H1 (cell line): ENCODE measurements around the gene LCA5L. TPM values are rescaled to one million over a fixed set of nuclear protein-coding genes. Genes with fewer than 3 reads are reported as not detected.

Source experiments
- CTCF ChIA-PET: fragments of 300-600 bp; sonication (Branson Sonifier 250); formaldehyde crosslinking; loops from one replicate; lab custom pipeline; 2021; ENCODE audit not compliant: partially characterized antibody; lab: Charles Lee
- POLR2A ChIA-PET: fragments of 300-600 bp; sonication (Branson Sonifier 250); formaldehyde crosslinking; loops from one replicate; lab custom pipeline; 2021; ENCODE audit warnings: inconsistent platforms; ENCODE audit not compliant: partially characterized antibody; lab: Charles Lee
- DNase-seq, 2 experiments: peaks; one replicate each; pipeline versions ENCODE4 v3.0.0 to v3.0.0-alpha.2; 2010 to 2022; ENCODE audit warnings: low spot score in 2 of 2, low read depth in 1 of 2, mixed read lengths in 1 of 2
- FAIRE-seq: peaks from 2 replicates; lab custom pipeline; 2011; peaks lifted over from hg19 to GRCh38; lab: Jason Lieb, UNC
- H2AFZ ChIP-seq: 2 replicates; pipeline ENCODE4 v1.8.1; 2012; ENCODE audit warnings: low read length, inconsistent platforms
- H2AK5ac ChIP-seq: 2 replicates; pipeline ENCODE4 v1.6.1; 2013; ENCODE audit warnings: low read depth, low read length
- H2BK120ac ChIP-seq: replicated peaks from 2 replicates; pipeline ENCODE3; 2013; ENCODE audit warnings: low read depth, low read length, inconsistent platforms
- H2BK12ac ChIP-seq: 2 replicates; pipeline ENCODE4 v1.6.1; 2013; ENCODE audit warnings: low read depth, low read length
- H2BK15ac ChIP-seq: 2 replicates; pipeline ENCODE4 v1.6.1; 2013; ENCODE audit warnings: low read length
- H2BK20ac ChIP-seq: 2 replicates; pipeline ENCODE4 v1.6.1; 2013; ENCODE audit warnings: low read length
- H2BK5ac ChIP-seq: 2 replicates; pipeline ENCODE4 v1.6.1; 2013; ENCODE audit warnings: low read depth, low read length
- H3K14ac ChIP-seq: 2 replicates; pipeline ENCODE4 v1.6.1; 2013; ENCODE audit warnings: inconsistent platforms; ENCODE audit not compliant: insufficient read length
- H3K18ac ChIP-seq: 2 replicates; pipeline ENCODE4 v1.6.1; 2013; ENCODE audit warnings: low read length; ENCODE audit errors: extremely low read depth
- H3K23ac ChIP-seq: 2 replicates; pipeline ENCODE4 v1.6.1; 2013; ENCODE audit warnings: inconsistent platforms; ENCODE audit not compliant: insufficient read length
- H3K23me2 ChIP-seq: 2 replicates; pipeline ENCODE4 v1.6.1; 2013; ENCODE audit warnings: low read depth, low read length
- H3K27ac ChIP-seq: 2 replicates; pipeline ENCODE4 v1.6.1; 2011; ENCODE audit warnings: low read depth, low read length, inconsistent platforms
- H3K27me3 ChIP-seq, 4 experiments: replicated peaks in 1 of 4; 1 replicate in 1 of 4; 2 replicates in 3 of 4; pipeline versions ENCODE4 v1.6.1 to v1.8.1; 2011 to 2013; ENCODE audit warnings: low read length in 3 of 4, mild to moderate bottlenecking in 3 of 4, inconsistent platforms in 2 of 4, mixed read lengths in 2 of 4, moderate library complexity in 1 of 4; ENCODE audit not compliant: control insufficient read depth in 3 of 4, insufficient read depth in 3 of 4; ENCODE audit errors: extremely low read depth in 1 of 4
- H3K36me3 ChIP-seq, 4 experiments: 2 replicates each; pipeline versions ENCODE4 v1.6.1 to v1.8.1; 2011 to 2013; ENCODE audit warnings: mild to moderate bottlenecking in 4 of 4, low read length in 3 of 4, moderate library complexity in 2 of 4, control low read depth in 1 of 4, inconsistent platforms in 1 of 4; ENCODE audit not compliant: insufficient read depth in 4 of 4, control insufficient read depth in 2 of 4
- H3K4ac ChIP-seq: replicated peaks from 2 replicates; pipeline ENCODE3; 2013; ENCODE audit warnings: low read length, low read depth, mixed read lengths, inconsistent platforms; ENCODE audit not compliant: insufficient read length
- H3K4me1 ChIP-seq, 4 experiments: replicated peaks in 1 of 4; 1 replicate in 1 of 4; 2 replicates in 3 of 4; pipeline versions ENCODE4 v1.6.1 to v1.8.1; 2011 to 2013; ENCODE audit warnings: low read length in 3 of 4, inconsistent platforms in 2 of 4, mixed read lengths in 1 of 4; ENCODE audit not compliant: insufficient read depth in 4 of 4, control insufficient read depth in 3 of 4
- H3K4me2 ChIP-seq, 2 experiments: 2 replicates each; pipeline versions ENCODE4 v1.6.1 to v1.8.1; 2011 to 2013; ENCODE audit warnings: low read depth in 2 of 2, low read length in 2 of 2, control low read depth in 1 of 2, inconsistent platforms in 1 of 2, mild to moderate bottlenecking in 1 of 2; ENCODE audit not compliant: insufficient read depth in 1 of 2
- H3K4me3 ChIP-seq, 4 experiments: fragments of 200-600, 300-600 bp in 1 of 4; sonication (generic), shearing (Covaris generic), sonication (Bioruptor Twin) in 1 of 4; 2 replicates each; pipeline versions ENCODE4 v1.5.1 to v1.8.1; 2011 to 2016; ENCODE audit warnings: low read length in 4 of 4, low read depth in 3 of 4, control low read depth in 2 of 4, inconsistent platforms in 2 of 4, mild to moderate bottlenecking in 2 of 4, mixed read lengths in 1 of 4, moderate library complexity in 1 of 4; ENCODE audit not compliant: insufficient read depth in 2 of 4; ENCODE audit errors: extremely low read depth in 1 of 4
- H3K56ac ChIP-seq: replicated peaks from 2 replicates; pipeline ENCODE3; 2013; ENCODE audit warnings: low read depth, mild to moderate bottlenecking, mixed read lengths, low read length, inconsistent platforms; ENCODE audit not compliant: insufficient read length
- H3K79me1 ChIP-seq: 2 replicates; pipeline ENCODE4 v1.6.1; 2013; ENCODE audit warnings: low read depth, low read length, control low read depth
- H3K79me2 ChIP-seq, 2 experiments: 2 replicates each; pipeline versions ENCODE4 v1.6.1 to v1.8.1; 2012 to 2013; ENCODE audit warnings: low read length in 2 of 2, mild to moderate bottlenecking in 2 of 2, inconsistent platforms in 1 of 2; ENCODE audit not compliant: insufficient read depth in 2 of 2, control insufficient read depth in 1 of 2
- H3K9ac ChIP-seq, 4 experiments: replicated peaks in 1 of 4; 1 replicate in 1 of 4; 2 replicates in 3 of 4; pipeline versions ENCODE4 v1.6.1 to v1.8.1; 2011 to 2013; ENCODE audit warnings: low read depth in 3 of 4, low read length in 3 of 4, control low read depth in 2 of 4, mild to moderate bottlenecking in 2 of 4, moderate library complexity in 2 of 4, inconsistent platforms in 1 of 4; ENCODE audit errors: extremely low read depth in 1 of 4
- H3K9me3 ChIP-seq, 2 experiments: 2 replicates each; pipeline versions ENCODE4 v1.6.1 to v1.8.1; 2012 to 2013; ENCODE audit warnings: mild to moderate bottlenecking in 2 of 2, moderate library complexity in 2 of 2, control low read depth in 1 of 2, inconsistent platforms in 1 of 2, low read depth in 1 of 2, low read length in 1 of 2, mixed read lengths in 1 of 2; ENCODE audit not compliant: insufficient read depth in 2 of 2
- H4K20me1 ChIP-seq, 2 experiments: replicated peaks in 1 of 2; 2 replicates each; pipeline versions ENCODE3 to v1.8.1; 2011 to 2013; ENCODE audit warnings: inconsistent platforms in 2 of 2, low read length in 2 of 2, mild to moderate bottlenecking in 1 of 2; ENCODE audit not compliant: insufficient read depth in 2 of 2, control insufficient read depth in 1 of 2
- H4K5ac ChIP-seq: 2 replicates; pipeline ENCODE4 v1.6.1; 2013; ENCODE audit warnings: low read length, low read depth, mixed read lengths, inconsistent platforms; ENCODE audit not compliant: insufficient read length
- H4K8ac ChIP-seq: 2 replicates; pipeline ENCODE4 v1.8.0; 2013; ENCODE audit warnings: mild to moderate bottlenecking, moderate library complexity, low read length, inconsistent platforms; ENCODE audit not compliant: insufficient read depth; ENCODE audit errors: extremely low read depth
- H4K91ac ChIP-seq: replicated peaks from 2 replicates; pipeline ENCODE3; 2013; ENCODE audit warnings: low read length, mixed read lengths, inconsistent platforms; ENCODE audit not compliant: insufficient read length
- CHD1 ChIP-seq: IDR thresholded peaks from 2 replicates; pipeline ENCODE4 v1.6.1; 2012; ENCODE audit warnings: low read depth, low read length, improper control_type of control experiment
- WGBS, 2 experiments: shearing (Covaris generic) in 1 of 2; methylation state at CpG; one replicate each; pipeline versions ENCODE4 v1.1.6 to v1.1.7; 2013 to 2015; ENCODE audit warnings: low lambda C conversion rate in 2 of 2, mixed read lengths in 2 of 2, inconsistent platforms in 1 of 2, low coverage in 1 of 2, missing lambda C conversion rate in 1 of 2; ENCODE audit not compliant: insufficient replicate concordance in 2 of 2, insufficient coverage in 1 of 2, insufficient read length in 1 of 2; ENCODE audit errors: extremely low coverage in 1 of 2, missing lambda C conversion rate in 1 of 2; 5-methylcytosine and 5-hydroxymethylcytosine counted together
- polyA plus RNA-seq, 7 experiments: library from polyadenylated mRNA; depleted of rRNA in 3 of 7; stranded (reverse) in 5 of 7; unstranded in 2 of 7; fragments of >200 nt in 5 of 7; fragments of 200-250 nt in 2 of 7; gene quantifications; 1 replicate in 5 of 7; 2 replicates in 1 of 7; 4 replicates in 1 of 7; pipeline versions ENCODE4 v1.2.1 to v1.2.3, GENCODE V29; 2011 to 2013; ENCODE audit warnings: missing spikeins in 2 of 7, mixed read lengths in 2 of 7
- total RNA-seq: library from RNA; stranded (reverse); fragmentation: NEBNext Ultra II Directional; extraction: Animal tissue kit (Norgen Biotek cat#: 25700); gene quantifications from 2 replicates; pipeline ENCODE4 v1.2.1, GENCODE V29; 2021

LCA5L gene
- total and polyA plus RNA-seq, 2 of the 8 experiments (the other 6 are each of a cell fraction or from before 2014, with no cell fraction given) = 0.11 to 0.84 TPM

DNA sequence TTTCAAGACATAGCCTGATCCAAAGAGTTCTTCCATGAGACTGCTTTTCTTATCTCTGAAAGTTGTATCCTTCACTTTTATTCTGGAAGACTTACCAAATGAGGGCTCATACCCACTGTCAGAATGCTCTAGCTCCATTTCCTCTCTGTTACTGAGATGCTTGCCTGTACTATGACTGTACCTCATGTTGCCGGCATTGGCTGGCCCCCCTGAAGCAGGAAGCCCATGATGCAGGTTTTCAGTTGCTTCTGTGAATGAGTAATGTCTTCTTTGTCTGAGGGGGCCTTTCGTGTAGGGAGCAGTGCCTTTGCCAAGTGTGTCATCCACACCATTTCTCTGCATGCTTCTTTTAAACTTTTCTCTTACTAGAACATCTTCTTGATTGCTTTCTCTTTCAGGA, 39.5 kb downstream of the LCA5L start:
- 92% methylated on average over 2 of the region's 2 CpGs; no CpG with 5 or more reads in 1 of the 2 experiments for WGBS, 2 experiments
- Histone ChIP-seq H2BK15ac (no peak overlapping the region), H3K9me3 (peaks cover 0 to 5% of the 10 kb centered on the region in 2 experiments; a peak in 1 of 4 replicates), H3K36me3 (peaks cover 0 to 3% (median 1%) of the 10 kb centered on the region in 4 experiments; a peak in 1 of 8 replicates), H3K4me1 (no peaks in the 10 kb centered on the region), H2BK5ac (no peak overlapping the region), H2BK12ac (no peak overlapping the region), H3K56ac (no peak overlapping the region), H3K23ac (no peak overlapping the region), H4K8ac (no peak overlapping the region), H3K79me1 (no peaks in the 10 kb centered on the region), H4K91ac (no peak overlapping the region), H4K20me1 (no peaks in the 10 kb centered on the region), H2AFZ (no peak overlapping the region), H3K14ac (no peak overlapping the region), H3K4me2 (no peak overlapping the region), H3K27ac (no peak overlapping the region), H2AK5ac (no peak overlapping the region), H3K27me3 (no peaks in the 10 kb centered on the region), H3K9ac (no peak overlapping the region), H2BK20ac (no peak overlapping the region), H2BK120ac (no peak overlapping the region), H3K4ac (no peak overlapping the region), H3K4me3 (no peak overlapping the region), H3K23me2 (no peaks in the 10 kb centered on the region), H3K18ac (no peak overlapping the region), H4K5ac (no peak overlapping the region), H3K79me2 (no peaks in the 10 kb centered on the region)
- ChIA-PET POLR2A (no interaction called here), CTCF (interaction anchor here (1.1 kb wide), 1 partner anchor 15 kb away, joined by 3 read pairs; no protein-coding TSS in a partner anchor)
- TF ChIP-seq CHD1 = no peak
- FAIRE-seq (no peak), DNase-seq (no peak)
